Parathyroid adenoma (tissue), 2 donors: ENCODE results near the gene CDCA7.

Experiments
- H2AFZ ChIP-seq: fragments of 300-600 bp; sonication (generic); one replicate; pipeline ENCODE4 v1.7.0; 2017; ENCODE audit warnings: antibody characterized with exemption, mild to moderate bottlenecking
- H3K27ac ChIP-seq: fragments of 300-600 bp; sonication (generic); one replicate; pipeline ENCODE4 v1.7.0; 2017
- H3K27me3 ChIP-seq: fragments of 300-600 bp; sonication (generic); one replicate; pipeline ENCODE4 v1.7.0; 2017; ENCODE audit warnings: low read length; ENCODE audit not compliant: control insufficient read depth, insufficient read depth
- H3K36me3 ChIP-seq: fragments of 300-600 bp; sonication (generic); one replicate; pipeline ENCODE4 v1.7.0; 2017; ENCODE audit warnings: low read length; ENCODE audit not compliant: control insufficient read depth, insufficient read depth
- H3K4me1 ChIP-seq: fragments of 300-600 bp; sonication (generic); one replicate; pipeline ENCODE4 v1.7.0; 2017; ENCODE audit warnings: control low read depth
- H3K4me2 ChIP-seq: fragments of 300-600 bp; sonication (generic); one replicate; pipeline ENCODE4 v1.7.0; 2017; ENCODE audit warnings: low read length
- H3K4me3 ChIP-seq: fragments of 300-600 bp; sonication (generic); one replicate; pipeline ENCODE4 v1.7.0; 2017; ENCODE audit warnings: low read depth, low read length
- H3K79me2 ChIP-seq: fragments of 300-600 bp; sonication (generic); one replicate; pipeline ENCODE4 v1.7.0; 2017; ENCODE audit warnings: control low read depth
- H3K9ac ChIP-seq: fragments of 300-600 bp; sonication (generic); one replicate; pipeline ENCODE4 v1.7.0; 2017; ENCODE audit warnings: mild to moderate bottlenecking
- H3K9me3 ChIP-seq: fragments of 300-600 bp; sonication (generic); one replicate; pipeline ENCODE4 v1.7.0; 2017; ENCODE audit warnings: low read length; ENCODE audit not compliant: control insufficient read depth
- TF ChIP-seq, protein P1 (sequence below): fragments of 300-600 bp; sonication (generic); IDR thresholded peaks from one replicate; pipeline ENCODE4 v1.7.0; 2017; ENCODE audit warnings: antibody characterized with exemption, mild to moderate bottlenecking
- donor health status: primary hyperparathyroidism.

CDCA7 gene

DNA sequence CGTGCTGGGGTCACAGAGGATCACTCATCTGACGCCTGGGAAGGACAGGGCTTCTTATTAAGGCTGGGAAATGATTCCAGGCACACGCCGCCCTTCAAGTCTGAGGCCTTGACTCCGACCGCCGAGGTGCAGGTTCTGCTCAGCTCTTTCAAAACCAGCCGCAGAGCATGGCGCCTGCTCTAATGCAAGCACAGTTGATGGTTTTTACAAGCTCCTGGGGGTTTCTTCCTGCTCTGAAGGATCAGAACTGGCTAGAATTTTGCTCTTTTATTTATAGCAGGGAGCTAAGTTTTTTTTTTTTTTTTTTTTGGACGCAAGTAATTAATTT is 32.0 kb downstream of the CDCA7 start:
- Histone ChIP-seq H2AFZ (no peak overlapping the region), H3K79me2 (no peaks in the 10 kb centered on the region), H3K4me1 (no peaks in the 10 kb centered on the region), H3K9ac (no peak overlapping the region), H3K4me3 (no peak overlapping the region), H3K27me3 (no peaks in the 10 kb centered on the region), H3K4me2 (no peak overlapping the region), H3K36me3 (no peaks in the 10 kb centered on the region), H3K27ac (no peak overlapping the region), H3K9me3 (no peaks in the 10 kb centered on the region)
- TF ChIP-seq, protein P1, sequence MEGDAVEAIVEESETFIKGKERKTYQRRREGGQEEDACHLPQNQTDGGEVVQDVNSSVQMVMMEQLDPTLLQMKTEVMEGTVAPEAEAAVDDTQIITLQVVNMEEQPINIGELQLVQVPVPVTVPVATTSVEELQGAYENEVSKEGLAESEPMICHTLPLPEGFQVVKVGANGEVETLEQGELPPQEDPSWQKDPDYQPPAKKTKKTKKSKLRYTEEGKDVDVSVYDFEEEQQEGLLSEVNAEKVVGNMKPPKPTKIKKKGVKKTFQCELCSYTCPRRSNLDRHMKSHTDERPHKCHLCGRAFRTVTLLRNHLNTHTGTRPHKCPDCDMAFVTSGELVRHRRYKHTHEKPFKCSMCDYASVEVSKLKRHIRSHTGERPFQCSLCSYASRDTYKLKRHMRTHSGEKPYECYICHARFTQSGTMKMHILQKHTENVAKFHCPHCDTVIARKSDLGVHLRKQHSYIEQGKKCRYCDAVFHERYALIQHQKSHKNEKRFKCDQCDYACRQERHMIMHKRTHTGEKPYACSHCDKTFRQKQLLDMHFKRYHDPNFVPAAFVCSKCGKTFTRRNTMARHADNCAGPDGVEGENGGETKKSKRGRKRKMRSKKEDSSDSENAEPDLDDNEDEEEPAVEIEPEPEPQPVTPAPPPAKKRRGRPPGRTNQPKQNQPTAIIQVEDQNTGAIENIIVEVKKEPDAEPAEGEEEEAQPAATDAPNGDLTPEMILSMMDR: no peak

DNA sequence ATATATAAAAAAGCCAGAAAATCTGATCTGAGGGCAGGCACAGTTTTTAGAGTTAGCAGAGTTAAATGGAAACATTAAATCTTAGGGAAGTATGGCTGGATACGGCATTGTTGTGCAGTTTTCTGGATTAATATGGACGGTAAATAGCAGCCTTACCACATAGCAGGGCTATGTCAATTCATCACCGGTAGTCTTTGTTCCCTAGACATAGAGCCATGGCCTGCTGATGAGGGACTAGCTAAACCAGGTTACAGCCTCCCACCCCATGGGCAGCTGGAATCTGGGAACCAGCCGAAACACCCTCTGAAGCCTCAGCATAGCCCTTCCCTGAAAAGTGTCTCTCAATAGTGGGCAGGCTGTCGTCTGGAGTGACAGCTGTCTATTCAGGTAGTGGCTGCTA is 32.4 kb downstream of the CDCA7 start:
- Histone ChIP-seq H3K27ac (no peak overlapping the region), H3K9me3 (no peaks in the 10 kb centered on the region), H2AFZ (no peak overlapping the region), H3K4me2 (no peak overlapping the region), H3K27me3 (no peaks in the 10 kb centered on the region), H3K36me3 (no peaks in the 10 kb centered on the region), H3K9ac (no peak overlapping the region), H3K79me2 (no peaks in the 10 kb centered on the region), H3K4me1 (no peaks in the 10 kb centered on the region), H3K4me3 (no peak overlapping the region)
- TF ChIP-seq, protein P1: no peak

DNA sequence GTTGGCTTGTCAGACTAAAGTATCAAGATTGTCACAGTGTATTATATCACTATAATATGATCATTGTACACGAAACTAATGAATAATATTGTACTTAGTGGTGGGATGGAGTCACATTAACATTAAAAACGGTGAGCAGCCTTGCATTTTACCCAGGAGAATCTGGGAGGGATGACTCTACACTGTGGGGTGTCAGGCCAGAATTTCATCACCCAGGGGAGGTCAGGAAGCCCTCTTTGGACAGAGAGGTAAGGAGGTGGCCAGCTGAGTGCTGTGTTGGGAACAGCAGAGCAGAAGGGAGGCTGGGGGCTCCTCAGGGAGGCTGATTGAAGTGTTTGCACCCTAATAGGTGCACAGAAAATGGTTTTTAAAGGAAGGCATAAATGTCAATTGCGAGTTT is 33.0 kb downstream of the CDCA7 start:
- no peak overlapping the region for H3K4me2 ChIP-seq
- H3K9ac ChIP-seq: no peak overlapping the region
- H3K9me3 ChIP-seq: no peaks in the 10 kb centered on the region
- no peaks in the 10 kb centered on the region for H3K79me2 ChIP-seq
- no peak overlapping the region for H2AFZ ChIP-seq
- H3K27me3 ChIP-seq: no peaks in the 10 kb centered on the region
- no peak overlapping the region for H3K27ac ChIP-seq
- H3K4me3 ChIP-seq: no peak overlapping the region
- TF ChIP-seq, protein P1: no peak
- no peaks in the 10 kb centered on the region for H3K4me1 ChIP-seq
- no peaks in the 10 kb centered on the region for H3K36me3 ChIP-seq

DNA sequence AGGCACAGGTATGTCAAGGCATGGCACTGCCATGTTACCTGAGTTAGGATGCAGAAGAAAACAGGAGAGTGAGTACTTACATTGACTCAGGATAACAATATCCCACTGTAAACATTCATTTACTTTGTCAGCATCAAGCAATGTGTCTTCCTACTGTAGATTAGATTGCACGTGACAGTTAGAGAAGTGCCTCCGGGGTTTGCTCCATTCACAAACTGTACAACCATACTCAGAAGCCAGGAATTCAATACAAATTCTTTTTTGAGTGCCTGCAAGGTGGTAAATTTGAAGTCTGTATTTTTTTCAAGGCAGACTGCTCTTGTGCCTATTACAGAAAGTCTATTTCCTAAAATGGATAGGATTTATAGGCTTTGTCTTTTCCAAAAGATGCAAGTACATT is 34.1 kb downstream of the CDCA7 start:
- H3K4me2 ChIP-seq: no peak overlapping the region
- no peak overlapping the region for H2AFZ ChIP-seq
- no peak overlapping the region for H3K27ac ChIP-seq
- H3K4me1 ChIP-seq: no peaks in the 10 kb centered on the region
- no peak overlapping the region for H3K9ac ChIP-seq
- no peaks in the 10 kb centered on the region for H3K79me2 ChIP-seq
- H3K27me3 ChIP-seq: no peaks in the 10 kb centered on the region
- H3K4me3 ChIP-seq: no peak overlapping the region
- TF ChIP-seq, protein P1: no peak
- no peaks in the 10 kb centered on the region for H3K9me3 ChIP-seq
- H3K36me3 ChIP-seq: no peaks in the 10 kb centered on the region

DNA sequence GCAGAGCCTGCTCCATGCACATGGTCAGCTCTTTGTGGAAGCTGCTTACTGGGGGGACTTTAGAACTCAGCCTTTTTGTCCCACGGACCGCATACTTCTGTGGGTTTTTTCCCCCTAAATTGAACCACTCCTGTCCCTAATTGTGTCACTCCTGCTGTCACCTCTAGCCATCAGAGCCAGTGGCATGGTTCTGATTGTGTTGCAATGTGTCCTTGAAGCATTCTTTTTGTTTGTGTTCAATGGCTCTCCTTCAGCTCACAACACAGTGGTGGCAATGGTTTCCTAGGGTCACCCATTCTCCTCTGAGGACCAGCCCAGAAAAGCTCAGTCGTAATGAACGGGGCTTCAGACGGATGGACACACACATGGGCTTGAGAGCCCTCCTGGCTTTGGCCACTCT is 35.4 kb downstream of the CDCA7 start:
- Histone ChIP-seq H3K27ac (no peak overlapping the region), H3K27me3 (no peaks in the 10 kb centered on the region), H2AFZ (no peak overlapping the region), H3K4me1 (no peaks in the 10 kb centered on the region), H3K4me3 (no peak overlapping the region), H3K9me3 (no peaks in the 10 kb centered on the region), H3K4me2 (no peak overlapping the region), H3K36me3 (no peaks in the 10 kb centered on the region), H3K9ac (no peak overlapping the region), H3K79me2 (no peaks in the 10 kb centered on the region)
- TF ChIP-seq, protein P1: no peak
